Pulmonary artery endothelial cell (primary cell): ENCODE measurements around the gene CAMTA1. TPM values are rescaled to one million over a fixed set of nuclear protein-coding genes. Genes with fewer than 3 reads are reported as not detected.

Experiments
- DNase-seq: peaks from one replicate; pipeline ENCODE4 v3.0.0-alpha.2; 2011; ENCODE audit warnings: low read depth, low spot score
- total RNA-seq: library from RNA; depleted of rRNA; stranded (reverse); fragments of >200 nt; gene quantifications from 2 replicates; pipeline ENCODE4 v1.2.3, GENCODE V29; 2014

The CAMTA1 gene
- total RNA-seq, 1 donor from 2014 or later, result 54.0 TPM

- DNase-seq, result no peak
Observed at GRCh38 chr1:7583291-7584096, 798.2 kb downstream of the CAMTA1 start.

DNA sequence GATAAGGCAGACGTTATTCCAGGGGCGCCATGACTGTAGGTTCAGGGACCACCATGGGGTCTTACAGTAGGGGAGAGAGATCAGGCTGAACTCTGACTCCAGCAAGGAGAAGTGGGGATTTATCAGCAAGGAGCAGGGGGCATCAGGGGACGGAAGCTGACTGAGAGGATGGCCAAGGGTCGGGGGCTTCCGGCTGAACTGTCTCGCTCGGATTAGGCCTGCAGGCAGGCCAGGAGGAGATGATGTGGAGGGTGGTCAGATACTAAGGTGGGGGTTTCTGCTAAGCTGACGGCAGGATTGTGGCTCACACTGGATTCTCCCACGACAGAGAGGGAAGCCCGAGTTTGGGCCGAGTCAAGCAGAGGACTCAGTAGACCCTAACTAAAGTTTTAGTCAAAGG lies 798.9 kb downstream of the CAMTA1 start:
- no peak for DNase-seq

- DNase-seq, result no peak
Observed at GRCh38 chr1:7584643-7585042, 799.4 kb downstream of the CAMTA1 start.

- no peak for DNase-seq
Observed at GRCh38 chr1:7585216-7585907, 800.1 kb downstream of the CAMTA1 start.

DNA sequence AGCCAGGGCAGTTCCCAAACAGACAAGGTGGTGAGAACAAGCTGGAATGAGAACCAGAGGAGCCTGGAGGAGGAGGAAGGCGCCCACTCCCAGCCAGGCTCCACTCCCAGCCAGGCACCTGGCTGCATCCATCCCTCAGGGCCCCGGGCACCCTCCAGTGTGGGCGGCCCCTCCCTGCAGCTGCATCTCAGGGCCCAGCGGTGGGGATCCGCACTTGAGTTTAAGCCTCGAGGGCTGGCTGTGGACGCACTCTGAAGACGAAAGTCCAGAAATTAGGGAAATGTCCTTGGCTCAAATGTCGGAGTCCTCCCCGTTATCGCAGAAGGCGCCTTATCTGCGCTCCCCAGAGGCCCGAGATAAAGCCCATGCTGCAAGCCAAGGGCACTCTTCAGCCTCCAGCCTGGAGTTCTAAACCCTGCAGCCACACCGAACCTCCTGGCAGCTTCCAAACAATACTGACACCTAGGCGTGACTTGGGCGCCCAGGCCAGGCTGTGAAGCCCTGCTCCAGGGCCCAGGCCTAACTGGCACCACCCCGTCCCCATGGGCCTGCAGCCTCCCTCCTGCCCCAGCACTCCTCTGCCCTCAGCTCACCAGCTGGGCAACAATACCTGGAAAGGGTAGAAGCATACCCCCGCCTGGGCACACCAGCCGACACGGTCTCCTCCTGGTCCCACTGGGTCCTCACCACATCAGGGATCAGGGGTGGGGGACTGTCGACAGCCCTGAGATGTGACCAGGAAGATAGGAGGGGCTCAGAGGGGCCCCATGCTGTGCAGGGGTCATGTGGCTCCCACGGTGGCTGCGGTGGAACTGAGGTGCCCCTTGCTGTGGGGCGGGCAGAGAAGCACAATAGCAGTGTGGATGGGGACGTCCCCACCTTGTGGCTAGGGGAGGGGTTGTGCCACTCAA lies 801.0 kb downstream of the CAMTA1 start:
- no peak for DNase-seq

DNA sequence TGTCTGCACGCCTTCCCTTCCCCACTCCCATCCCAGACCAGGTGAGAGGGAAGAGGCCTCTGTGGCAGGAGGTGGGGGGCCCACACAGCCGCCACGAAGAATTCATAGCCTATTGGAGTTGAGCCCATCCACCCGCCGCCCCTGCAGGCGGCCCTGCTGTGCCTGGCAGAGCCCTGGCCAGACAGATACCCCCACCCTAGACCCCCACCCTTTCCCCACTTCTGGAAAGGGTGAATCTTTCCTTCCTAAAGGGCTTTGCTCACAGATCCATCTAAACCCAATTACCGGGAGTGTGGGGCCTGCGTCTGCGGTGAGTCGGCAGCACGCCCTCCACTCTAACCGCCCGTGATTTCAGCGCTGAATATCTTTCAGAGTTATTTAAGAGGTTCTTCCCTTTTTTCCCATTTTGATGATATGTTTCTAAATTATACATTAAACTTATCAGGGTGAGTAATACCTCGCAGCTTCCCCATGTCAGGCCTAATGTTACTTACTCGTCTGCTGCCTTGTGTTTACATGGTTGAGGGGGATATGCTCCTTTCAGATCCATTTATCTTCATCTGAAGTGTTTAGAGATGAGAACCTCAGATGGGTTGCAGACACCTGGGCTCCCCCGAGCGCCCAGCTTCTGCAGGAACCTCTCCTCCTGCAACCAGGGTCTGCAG lies 802.0 kb downstream of the CAMTA1 start:
- DNase-seq, result no peak

- no peak for DNase-seq
Observed at GRCh38 chr1:7587773-7588456, 802.7 kb downstream of the CAMTA1 start.

DNA sequence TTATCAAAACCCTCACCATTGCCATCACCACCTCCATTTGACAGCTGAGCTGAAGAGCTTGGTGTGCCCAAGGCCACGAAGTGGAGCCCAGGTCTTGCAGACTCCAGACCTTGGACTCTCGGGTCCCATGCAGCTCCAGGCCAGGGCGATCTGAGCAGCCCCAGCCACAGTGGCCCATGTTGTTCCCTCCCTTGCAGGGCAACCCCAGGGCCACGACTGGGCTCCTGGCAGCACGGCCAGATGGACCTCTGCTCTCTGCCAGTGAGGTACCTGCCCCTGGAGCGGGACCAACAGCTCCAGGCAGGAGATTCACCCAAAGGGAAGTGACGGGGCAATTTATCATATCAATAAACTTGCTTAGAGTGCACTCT lies 803.2 kb downstream of the CAMTA1 start:
- no peak for DNase-seq

DNA sequence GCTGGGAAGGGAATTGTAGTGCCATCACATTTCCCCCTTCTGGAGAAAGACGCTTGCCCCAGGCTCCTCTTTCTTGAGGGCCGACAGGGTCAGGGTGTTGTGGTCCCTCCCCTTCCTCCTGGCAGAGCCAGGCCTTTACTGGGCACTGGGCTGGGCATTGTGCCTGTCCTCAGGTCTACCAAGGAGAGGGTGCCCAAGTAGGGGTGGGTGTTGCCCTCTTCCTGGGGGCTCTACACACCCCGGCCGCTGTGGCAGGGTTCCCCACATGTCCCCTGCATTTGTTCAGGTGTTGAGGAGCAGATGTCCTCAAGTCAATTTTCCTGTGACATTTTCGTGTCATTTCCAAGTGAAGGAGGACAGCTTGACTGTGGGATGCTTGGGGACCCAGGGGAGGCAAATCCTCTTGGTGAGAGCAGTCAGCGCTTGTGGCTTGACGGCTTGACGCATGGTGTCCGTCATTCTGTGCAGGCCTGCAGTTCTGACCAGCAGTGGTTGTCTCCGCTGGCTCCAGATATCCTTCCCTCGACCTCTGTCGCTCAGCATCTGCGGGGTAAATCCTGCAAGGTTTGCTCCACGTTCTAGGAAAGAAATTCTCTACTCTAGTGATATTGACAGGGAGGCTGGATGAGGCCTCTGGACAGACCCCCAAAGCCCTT lies 804.0 kb downstream of the CAMTA1 start:
- no peak for DNase-seq

- no peak for DNase-seq
Observed at GRCh38 chr1:7589774-7590425, 804.6 kb downstream of the CAMTA1 start.

DNA sequence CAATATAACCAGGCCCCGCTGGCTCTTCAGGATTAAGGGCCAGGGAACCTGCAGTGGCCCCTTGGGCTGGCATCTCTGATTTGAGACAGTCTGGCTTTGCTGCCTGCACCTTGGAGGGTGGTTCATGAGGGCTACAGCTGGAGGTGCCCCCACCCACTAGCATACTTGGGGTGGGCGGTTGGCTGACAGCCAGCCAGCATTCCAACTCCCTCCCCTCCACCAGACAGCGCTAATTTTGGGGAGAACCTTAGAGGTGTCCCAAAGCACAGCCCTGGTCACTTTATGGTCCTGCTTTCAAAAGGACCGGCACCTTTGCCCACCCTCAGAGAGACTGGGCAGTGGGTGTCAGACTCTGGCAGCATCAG lies 805.2 kb downstream of the CAMTA1 start:
- no peak for DNase-seq

DNA sequence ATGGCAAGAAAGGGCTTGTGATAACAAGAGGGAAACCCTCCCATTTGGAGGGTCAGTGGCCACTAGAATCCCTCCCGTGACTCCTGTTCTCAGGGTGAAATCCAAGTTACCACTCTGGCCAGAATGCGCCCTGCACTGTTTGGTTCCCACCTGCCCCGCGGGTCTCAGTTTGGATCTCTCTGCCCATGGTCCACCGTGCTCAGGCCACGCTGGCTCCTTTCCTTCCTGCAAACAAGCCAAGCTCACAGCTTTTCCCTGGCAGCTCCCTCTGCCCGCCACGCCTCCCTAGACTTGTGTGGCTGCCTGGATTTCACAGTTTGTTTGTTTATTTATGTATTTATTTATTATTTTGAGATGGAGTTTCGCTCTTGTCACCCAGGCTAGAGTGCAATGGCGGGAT lies 806.3 kb downstream of the CAMTA1 start:
- no peak for DNase-seq

DNA sequence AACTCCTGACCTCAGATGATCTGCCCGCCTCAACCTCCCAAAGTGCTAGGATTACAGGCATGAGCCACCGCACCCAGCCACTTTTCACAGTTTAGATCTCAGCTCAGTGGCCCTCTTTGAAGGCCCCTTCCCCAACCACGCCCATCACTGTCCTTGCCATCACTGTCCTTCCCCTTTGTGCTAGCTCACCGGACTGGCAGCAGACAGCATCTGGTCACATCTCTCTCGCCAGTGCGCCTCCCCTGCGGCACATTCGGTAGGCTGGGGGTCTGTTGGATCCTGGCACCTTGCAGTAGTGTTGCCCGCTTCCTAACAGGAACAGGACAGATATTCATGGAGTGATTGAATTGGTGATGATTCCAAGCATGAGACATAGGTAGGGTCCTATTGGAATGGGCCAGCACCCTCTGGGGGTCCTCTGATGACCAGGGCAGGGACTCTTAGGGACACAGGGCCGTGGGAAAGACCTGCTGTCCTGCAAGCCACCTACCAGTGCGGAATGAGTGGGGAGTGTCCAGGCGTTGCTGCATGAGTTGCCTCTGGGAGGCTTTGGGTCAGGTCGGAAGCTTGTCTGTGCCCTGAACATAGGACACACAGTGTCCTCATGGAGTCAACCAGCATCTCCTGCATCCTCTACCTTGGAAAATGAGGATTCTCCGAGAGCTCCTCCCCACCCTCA lies 807.0 kb downstream of the CAMTA1 start:
- no peak for DNase-seq

DNA sequence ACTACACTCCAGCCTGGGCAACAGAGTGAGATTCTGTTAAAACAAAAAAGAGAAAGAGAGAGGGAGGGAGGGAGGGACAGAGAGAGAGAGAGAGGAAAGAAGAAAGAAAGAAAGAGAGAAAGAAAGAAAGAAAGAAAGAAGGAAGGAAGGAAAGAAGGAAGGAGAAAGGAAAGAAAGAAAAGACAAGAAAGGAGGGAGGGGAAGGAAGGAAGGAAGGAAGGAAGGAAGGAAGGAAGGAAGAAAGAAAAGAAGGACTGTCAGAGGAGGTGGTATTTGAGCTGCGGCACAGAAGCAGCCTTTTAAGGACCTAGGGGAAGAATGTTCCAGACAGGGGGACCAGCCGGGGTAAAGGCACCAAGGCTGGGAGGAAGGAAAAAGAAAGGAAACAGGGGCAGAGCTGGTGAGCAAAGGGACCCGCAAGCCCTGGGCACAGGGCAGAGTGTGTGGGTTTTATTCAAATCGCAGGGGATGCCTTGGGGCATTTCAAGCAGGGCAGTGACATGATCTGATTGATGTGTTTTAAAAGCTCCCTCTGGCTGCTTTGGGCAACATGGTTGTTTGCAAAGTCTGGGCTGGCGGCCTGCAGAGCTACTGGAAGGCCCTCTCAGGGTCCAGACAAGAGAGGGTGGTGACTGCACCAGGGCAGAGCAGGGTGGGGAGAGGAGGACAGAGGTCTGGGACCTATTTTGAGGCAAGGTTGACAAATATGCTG lies 808.9 kb downstream of the CAMTA1 start:
- DNase-seq, result no peak

- DNase-seq, result no peak
Observed at GRCh38 chr1:7594714-7595295, 809.6 kb downstream of the CAMTA1 start.

DNA sequence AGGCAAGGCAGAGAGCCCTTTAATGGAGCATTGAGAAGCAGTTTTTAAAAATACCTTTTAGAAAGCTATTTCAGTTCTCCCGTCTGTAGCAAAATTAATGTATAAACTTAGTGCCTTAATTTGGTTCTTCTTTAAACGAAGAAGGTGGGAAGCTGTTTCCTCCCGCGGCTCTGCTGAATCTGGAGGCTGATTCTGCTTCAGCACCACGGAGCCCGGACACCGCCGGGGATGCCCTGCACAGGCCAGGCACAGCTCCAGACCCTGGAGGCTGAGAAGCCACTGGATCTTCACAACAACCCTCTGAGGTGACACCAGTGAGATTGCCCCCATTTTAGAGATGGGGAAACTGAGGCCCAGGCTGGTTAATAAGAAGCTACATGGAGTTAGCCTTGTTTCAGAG lies 810.1 kb downstream of the CAMTA1 start:
- no peak for DNase-seq

GRCh38 chr1:7596126-7596965 lies 811.1 kb downstream of the CAMTA1 start:
- DNase-seq, result no peak
